Mesendoderm (in vitro differentiated cells): ENCODE results near the gene PPOX.
A peak's percentile ranks its signal among the peaks of the same experiment; 100 is the strongest.

Experiments
- DNase-seq: peaks from one replicate; pipeline ENCODE4 v3.0.0; 2013
- H2AK5ac ChIP-seq: 2 replicates; pipeline ENCODE4 v1.6.1; 2013; ENCODE audit warnings: low read length, inconsistent platforms
- H2BK120ac ChIP-seq: 2 replicates; pipeline ENCODE4 v1.6.1; 2013; ENCODE audit warnings: low read depth, mild to moderate bottlenecking, low read length, moderate library complexity, mixed read lengths
- H2BK15ac ChIP-seq: replicated peaks from 2 replicates; pipeline ENCODE4 v1.6.1; 2013; ENCODE audit warnings: low read depth, mild to moderate bottlenecking, moderate library complexity
- H2BK5ac ChIP-seq: 2 replicates; pipeline ENCODE4 v1.6.1; 2013; ENCODE audit warnings: low read length, inconsistent platforms
- H3K18ac ChIP-seq: 2 replicates; pipeline ENCODE4 v1.6.1; 2013; ENCODE audit warnings: mild to moderate bottlenecking, low read length, mixed read lengths
- H3K23ac ChIP-seq: one replicate; pipeline ENCODE4 v1.6.1; 2013; ENCODE audit warnings: low read length
- H3K27ac ChIP-seq: 2 replicates; pipeline ENCODE4 v1.5.1; 2013; ENCODE audit warnings: low read depth, mild to moderate bottlenecking, inconsistent platforms, low read length, moderate library complexity
- H3K27me3 ChIP-seq: 2 replicates; pipeline ENCODE4 v1.6.1; 2013; ENCODE audit warnings: low read length, control low read depth, mild to moderate bottlenecking, inconsistent platforms; ENCODE audit not compliant: insufficient read depth, poor library complexity
- H3K36me3 ChIP-seq: 2 replicates; pipeline ENCODE4 v1.6.1; 2013; ENCODE audit warnings: low read length, inconsistent platforms; ENCODE audit not compliant: control insufficient read depth, insufficient read depth
- H3K4ac ChIP-seq: one replicate; pipeline ENCODE4 v1.6.1; 2013; ENCODE audit warnings: low read depth, mild to moderate bottlenecking, low read length, moderate library complexity
- H3K4me1 ChIP-seq: 2 replicates; pipeline ENCODE4 v1.6.1; 2013; ENCODE audit warnings: low read depth, low read length, inconsistent platforms; ENCODE audit not compliant: control insufficient read depth
- H3K4me2 ChIP-seq: 2 replicates; pipeline ENCODE4 v1.6.1; 2013; ENCODE audit warnings: low read length
- H3K4me3 ChIP-seq: 2 replicates; pipeline ENCODE4 v1.5.1; 2013; ENCODE audit warnings: mild to moderate bottlenecking, low read length
- H3K56ac ChIP-seq: one replicate; pipeline ENCODE4 v1.6.1; 2013; ENCODE audit warnings: low read length
- H3K79me1 ChIP-seq: 2 replicates; pipeline ENCODE4 v1.6.1; 2013; ENCODE audit warnings: low read length, inconsistent platforms
- H3K79me2 ChIP-seq: 2 replicates; pipeline ENCODE4 v1.6.1; 2013; ENCODE audit warnings: mild to moderate bottlenecking, low read length; ENCODE audit not compliant: control insufficient read depth, insufficient read depth
- H3K9ac ChIP-seq: 2 replicates; pipeline ENCODE4 v1.6.1; 2013; ENCODE audit warnings: low read length, inconsistent platforms
- H4K5ac ChIP-seq: one replicate; pipeline ENCODE4 v1.6.1; 2013; ENCODE audit warnings: low read length
- H4K8ac ChIP-seq: one replicate; pipeline ENCODE4 v1.6.1; 2013; ENCODE audit warnings: low read depth, mild to moderate bottlenecking, control low read depth, low read length, moderate library complexity
- WGBS: extraction: QIAGEN DNeasy Blood & Tissue Kit; methylation state at CpG from one replicate; pipeline ENCODE4 v1.1.7; 2013; ENCODE audit warnings: low lambda C conversion rate, missing lambda C conversion rate; ENCODE audit not compliant: insufficient coverage; ENCODE audit errors: extremely low coverage; 5-methylcytosine and 5-hydroxymethylcytosine counted together

The PPOX gene

DNA sequence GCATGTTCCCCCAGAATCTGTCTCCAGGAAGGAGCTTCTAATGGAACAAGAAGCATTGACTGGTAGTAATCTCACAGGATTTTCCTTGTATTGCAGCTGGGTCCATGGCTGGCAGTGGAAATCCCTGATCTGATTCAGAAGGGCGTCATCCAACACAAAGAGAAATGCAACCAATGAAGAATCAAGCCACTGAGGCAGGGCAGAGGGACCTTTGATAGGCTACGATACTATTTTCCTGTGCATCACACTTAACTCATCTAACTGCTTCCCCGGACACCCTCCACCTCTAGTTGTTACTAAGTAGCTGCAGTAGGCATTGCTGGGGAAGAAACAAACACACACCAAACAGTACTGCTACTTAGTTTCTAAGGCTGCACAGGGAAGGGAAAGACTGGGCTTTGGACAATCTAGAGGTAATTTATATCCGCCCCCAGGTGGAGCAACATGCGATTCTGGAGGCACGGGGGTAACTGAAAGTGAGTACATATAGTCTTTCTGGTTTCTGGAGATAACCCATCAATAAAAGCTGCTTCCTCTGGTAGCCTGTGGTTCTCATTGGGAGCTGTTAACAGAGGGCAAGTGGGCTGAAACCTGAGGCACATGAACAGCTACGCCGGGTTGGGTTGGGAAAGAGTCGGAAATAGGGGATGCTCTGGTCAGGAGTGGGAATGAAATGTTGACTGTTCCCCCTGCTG lies 7.8 kb upstream of the PPOX start:
- H3K9ac ChIP-seq: peak overlapping the region; percentile 83
- no peak overlapping the region for H3K18ac ChIP-seq
- peak overlapping the region; percentile 89 for H3K56ac ChIP-seq
- no CpG with 5 or more reads among the region's 9 CpGs for WGBS
- H3K4ac ChIP-seq: no peak overlapping the region
- no peak for DNase-seq
- H3K4me3 ChIP-seq: no peak overlapping the region
- no peak overlapping the region for H2BK15ac ChIP-seq
- H3K4me2 ChIP-seq: no peak overlapping the region
- H3K4me1 ChIP-seq: peaks cover 4% of the 10 kb centered on the region
- no peak overlapping the region for H2BK5ac ChIP-seq
- no peak overlapping the region for H4K8ac ChIP-seq
- H3K79me1 ChIP-seq: peaks cover 5% of the 10 kb centered on the region
- H3K27me3 ChIP-seq: no peaks in the 10 kb centered on the region
- H3K27ac ChIP-seq: no peak overlapping the region
- H2AK5ac ChIP-seq: no peak overlapping the region
- no peaks in the 10 kb centered on the region for H3K36me3 ChIP-seq
- H3K23ac ChIP-seq: no peak overlapping the region
- H2BK120ac ChIP-seq: no peak overlapping the region
- no peak overlapping the region for H4K5ac ChIP-seq
- H3K79me2 ChIP-seq: no peaks in the 10 kb centered on the region

DNA sequence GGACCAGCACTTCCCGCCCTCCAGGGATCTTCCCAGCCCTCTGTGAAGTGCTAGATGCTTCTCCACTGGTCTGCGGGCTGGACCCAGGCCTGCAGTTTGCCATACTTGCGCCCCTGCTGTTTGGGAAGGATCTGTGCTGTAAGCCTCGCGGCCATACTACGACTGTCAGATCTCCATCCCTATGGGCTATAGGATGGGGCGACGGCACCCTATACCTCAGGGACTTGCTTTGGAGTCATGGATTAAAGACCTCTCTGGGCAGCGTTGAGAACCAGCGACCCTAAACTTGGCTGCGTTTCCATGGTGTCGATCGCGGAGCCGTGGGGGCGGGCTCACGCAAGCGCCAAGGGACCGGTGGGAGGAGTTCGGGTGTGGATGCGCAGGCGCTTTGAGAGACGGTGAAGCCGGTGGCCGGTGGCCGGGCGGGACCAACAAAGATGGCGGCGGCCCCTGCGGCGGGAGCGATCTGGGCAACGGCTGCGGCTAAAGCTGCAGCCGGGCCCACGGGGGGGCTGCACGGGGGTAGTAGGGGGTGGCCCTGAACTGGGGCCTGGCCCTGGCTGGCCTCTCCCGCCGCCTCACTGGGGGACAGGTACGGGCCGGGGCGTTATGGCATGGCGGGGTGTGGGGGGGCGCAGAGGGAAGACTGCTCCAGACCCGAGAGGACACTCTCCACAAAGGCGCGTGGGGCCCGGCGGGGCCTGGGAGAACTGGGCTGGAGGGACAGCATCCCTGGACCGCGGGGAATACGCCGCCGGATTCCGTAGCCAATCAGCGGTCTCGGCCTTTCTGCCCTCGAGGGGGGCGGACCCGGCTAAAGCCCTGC lies 6.9 kb upstream of the PPOX start, which contains the start of gene USP21:
TSS of gene USP21 (plus strand) at position 414 of the 826 bp plus-strand sequence. CDS start 1,141 bp downstream, outside the sequence.
- Histone ChIP-seq H3K27ac (peak within 1 kb of the TSS; percentile 40), H3K4me1 (peaks cover 4% of the 10 kb centered on the region), H2BK120ac (no peak within 1 kb of the TSS), H2BK15ac (no peak within 1 kb of the TSS), H3K18ac (peak within 1 kb of the TSS; percentile 93), H3K56ac (peak within 1 kb of the TSS; percentile 91), H3K79me1 (peaks cover 5% of the 10 kb centered on the region), H3K23ac (no peak within 1 kb of the TSS), H3K79me2 (no peaks in the 10 kb centered on the region), H2AK5ac (no peak within 1 kb of the TSS), H3K4ac (peak within 1 kb of the TSS; percentile 92), H2BK5ac (no peak within 1 kb of the TSS), H4K5ac (no peak within 1 kb of the TSS), H3K36me3 (no peaks in the 10 kb centered on the region), H3K9ac (peak within 1 kb of the TSS; percentile 83), H4K8ac (no peak within 1 kb of the TSS), H3K4me2 (peak within 1 kb of the TSS; percentile 91), H3K27me3 (no peaks in the 10 kb centered on the region), H3K4me3 (peak within 1 kb of the TSS; percentile 55)
- WGBS: no CpG with 5 or more reads among the region's 60 CpGs
- DNase-seq: peak; percentile 96

DNA sequence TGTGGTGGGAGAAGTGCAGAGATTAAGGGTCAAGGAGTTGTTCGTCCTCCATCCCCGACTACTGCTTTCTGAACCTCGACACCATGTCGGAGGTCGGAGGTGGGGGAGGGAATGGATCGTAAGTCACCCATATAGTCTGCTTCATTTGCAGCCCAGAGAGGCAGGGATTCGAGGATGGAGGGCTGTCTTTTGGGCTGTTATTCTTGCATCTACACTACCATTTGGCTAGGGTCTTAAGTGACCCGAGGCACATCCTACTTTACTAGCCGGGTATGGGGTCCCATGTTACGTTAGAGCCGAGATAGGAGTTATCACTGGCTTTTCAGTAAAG lies 6.3 kb upstream of the PPOX start:
- no peak overlapping the region for H2BK15ac ChIP-seq
- no CpG with 5 or more reads among the region's 11 CpGs for WGBS
- H3K23ac ChIP-seq: no peak overlapping the region
- no peak overlapping the region for H2BK5ac ChIP-seq
- H3K36me3 ChIP-seq: no peaks in the 10 kb centered on the region
- H3K27ac ChIP-seq: no peak overlapping the region
- H4K5ac ChIP-seq: no peak overlapping the region
- H3K4me2 ChIP-seq: peak overlapping the region; percentile 91
- no peak overlapping the region for H4K8ac ChIP-seq
- H3K4ac ChIP-seq: peak overlapping the region; percentile 92
- peaks cover 2% of the 10 kb centered on the region for H3K4me1 ChIP-seq
- DNase-seq: no peak
- peak overlapping the region; percentile 43 for H3K4me3 ChIP-seq
- no peak overlapping the region for H2AK5ac ChIP-seq
- no peaks in the 10 kb centered on the region for H3K27me3 ChIP-seq
- peaks cover 5% of the 10 kb centered on the region for H3K79me1 ChIP-seq
- peak overlapping the region; percentile 91 for H3K56ac ChIP-seq
- peak overlapping the region; percentile 82 for H3K9ac ChIP-seq
- H2BK120ac ChIP-seq: no peak overlapping the region
- no peaks in the 10 kb centered on the region for H3K79me2 ChIP-seq
- H3K18ac ChIP-seq: peak overlapping the region; percentile 93

DNA sequence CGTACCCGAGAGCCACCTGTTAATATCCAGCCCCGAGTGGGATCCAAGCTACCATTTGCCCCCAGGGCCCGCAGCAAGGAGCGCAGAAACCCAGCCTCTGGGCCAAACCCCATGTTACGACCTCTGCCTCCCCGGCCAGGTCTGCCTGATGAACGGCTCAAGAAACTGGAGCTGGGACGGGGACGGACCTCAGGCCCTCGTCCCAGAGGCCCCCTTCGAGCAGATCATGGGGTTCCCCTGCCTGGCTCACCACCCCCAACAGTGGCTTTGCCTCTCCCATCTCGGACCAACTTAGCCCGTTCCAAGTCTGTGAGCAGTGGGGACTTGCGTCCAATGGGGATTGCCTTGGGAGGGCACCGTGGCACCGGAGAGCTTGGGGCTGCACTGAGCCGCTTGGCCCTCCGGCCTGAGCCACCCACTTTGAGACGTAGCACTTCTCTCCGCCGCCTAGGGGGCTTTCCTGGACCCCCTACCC lies 5.5 kb upstream of the PPOX start:
- Histone ChIP-seq H3K4ac (no peak overlapping the region), H3K56ac (no peak overlapping the region), H3K23ac (no peak overlapping the region), H2BK15ac (no peak overlapping the region), H3K4me2 (no peak overlapping the region), H4K5ac (no peak overlapping the region), H2AK5ac (no peak overlapping the region), H3K36me3 (no peaks in the 10 kb centered on the region), H4K8ac (no peak overlapping the region), H2BK120ac (no peak overlapping the region), H3K4me1 (peaks cover 2% of the 10 kb centered on the region), H3K27me3 (no peaks in the 10 kb centered on the region), H3K79me1 (peaks cover 5% of the 10 kb centered on the region), H3K9ac (no peak overlapping the region), H3K79me2 (no peaks in the 10 kb centered on the region), H3K27ac (no peak overlapping the region), H3K4me3 (no peak overlapping the region), H2BK5ac (no peak overlapping the region), H3K18ac (no peak overlapping the region)
- DNase-seq: no peak
- no CpG with 5 or more reads among the region's 22 CpGs for WGBS

DNA sequence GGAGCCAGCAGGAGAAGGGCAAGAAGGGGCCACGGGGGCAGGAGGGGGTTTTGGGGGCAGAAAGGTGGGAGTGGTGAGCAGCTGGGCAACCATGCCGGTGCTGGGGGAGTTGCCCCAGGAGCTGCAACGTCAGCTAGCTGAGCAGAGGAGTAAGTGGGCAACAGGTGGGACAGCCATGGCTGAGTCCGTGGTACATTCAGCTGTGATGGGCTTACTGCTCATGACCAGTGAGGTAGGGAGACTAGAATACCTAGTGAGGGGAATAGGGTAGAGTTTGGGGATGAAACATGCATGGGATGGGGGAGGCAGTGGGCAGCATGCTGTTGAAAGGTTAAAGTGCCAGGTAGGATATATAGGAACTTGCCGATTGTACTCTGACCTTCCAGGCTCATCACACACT lies 4.6 kb upstream of the PPOX start:
- Histone ChIP-seq H3K4ac (no peak overlapping the region), H3K4me2 (no peak overlapping the region), H4K8ac (no peak overlapping the region), H2BK5ac (no peak overlapping the region), H3K56ac (no peak overlapping the region), H3K4me1 (peaks cover 2% of the 10 kb centered on the region), H3K27me3 (no peaks in the 10 kb centered on the region), H2AK5ac (no peak overlapping the region), H3K18ac (no peak overlapping the region), H2BK15ac (no peak overlapping the region), H3K27ac (no peak overlapping the region), H3K23ac (no peak overlapping the region), H4K5ac (no peak overlapping the region), H3K36me3 (no peaks in the 10 kb centered on the region), H3K79me2 (no peaks in the 10 kb centered on the region), H2BK120ac (no peak overlapping the region), H3K9ac (no peak overlapping the region), H3K4me3 (no peak overlapping the region), H3K79me1 (peaks cover 5% of the 10 kb centered on the region)
- no peak for DNase-seq
- WGBS: no CpG with 5 or more reads among the region's 5 CpGs
